Heart left ventricle (tissue), 16 donors: ENCODE data around the gene XRCC5. TPM values are rescaled to one million over a fixed set of nuclear protein-coding genes. Genes with fewer than 3 reads are reported as not detected.

Experiments used
- ATAC-seq, 4 donors: fragments of 200-7000 bp; cut with Tn5 transposase; one replicate each; pipeline ENCODE4 v1.9.1; 2020 to 2022; ENCODE audit warnings: moderate library complexity in 4 of 4, mild to moderate bottlenecking in 3 of 4, moderate number of reproducible peaks in 1 of 4
- DNase-seq, 5 donors: peaks; one replicate each; pipeline ENCODE4 v3.0.0-alpha.2; 2020
- H3K27ac ChIP-seq, 12 donors: fragments of 200-600 bp; sonication (generic) in 4 of 12; one replicate each; pipeline versions ENCODE4 v1.5.0 to v1.8.0; 2016 to 2022; ENCODE audit warnings: mild to moderate bottlenecking in 2 of 12
- H3K27me3 ChIP-seq, 9 donors: fragments of 200-600 bp; sonication (generic) in 2 of 9; one replicate each; pipeline versions ENCODE4 v1.5.1 to v1.8.0; 2016 to 2022; ENCODE audit warnings: mild to moderate bottlenecking in 3 of 9
- H3K36me3 ChIP-seq, 9 donors: fragments of 200-600 bp; sonication (generic) in 2 of 9; one replicate each; pipeline versions ENCODE4 v1.5.0 to v1.8.0; 2018 to 2022; ENCODE audit warnings: mild to moderate bottlenecking in 2 of 9
- H3K4me1 ChIP-seq, 12 donors: fragments of 200-600 bp; sonication (generic) in 4 of 12; one replicate each; pipeline versions ENCODE4 v1.5.0 to v1.8.0; 2016 to 2022; ENCODE audit warnings: mild to moderate bottlenecking in 3 of 12
- H3K4me3 ChIP-seq, 12 donors: fragments of 200-600 bp; sonication (generic) in 4 of 12; one replicate each; pipeline versions ENCODE4 v1.5.0 to v1.8.0; 2017 to 2022; ENCODE audit warnings: mild to moderate bottlenecking in 9 of 12, moderate library complexity in 4 of 12
- H3K9me3 ChIP-seq, 12 donors: fragments of 200-600 bp; sonication (generic) in 4 of 12; one replicate each; pipeline versions ENCODE4 v1.5.0 to v1.8.0; 2016 to 2022; ENCODE audit warnings: mild to moderate bottlenecking in 1 of 12
- POLR2A ChIP-seq, 2 donors: fragments of 450-650 bp; IDR thresholded peaks; one replicate each; pipeline ENCODE4 v1.6.1; 2017; ENCODE audit warnings: antibody characterized with exemption in 2 of 2, mild to moderate bottlenecking in 2 of 2, moderate library complexity in 2 of 2
- WGBS, 4 donors: extraction: QIAGEN DNeasy Blood & Tissue Kit in 2 of 4; methylation state at CpG; one replicate each; pipeline versions ENCODE4 v1.1.5 to v1.1.7; 2013 to 2018; 5-methylcytosine and 5-hydroxymethylcytosine counted together
- intact Hi-C, 10 donors: fragments of 100-400 bp; cut with DNase I; formaldehyde crosslinking; loops; one replicate each; pipeline versions ENCODE4 v1.11.1 to v1.14.2; 2022
- polyA plus RNA-seq, 2 donors: library from polyadenylated mRNA; stranded (reverse); fragments of 200-250 nt; gene quantifications; one replicate each; pipeline ENCODE4 v1.2.3, GENCODE V29; 2013
- total RNA-seq, 9 donors: library from RNA; depleted of rRNA in 2 of 9; stranded (reverse); fragments of >200 nt in 2 of 9; fragmentation: NEBNext Ultra II Directional in 3 of 9; extraction: Animal tissue kit (Norgen Biotek cat#: 25700) in 3 of 9; gene quantifications; one replicate each; pipeline versions ENCODE4 v1.1.0 to v1.2.4, GENCODE V29; 2016 to 2023
- TF ChIP-seq, protein P1 (sequence below), 12 donors: fragments of 200-600 bp; sonication (generic) in 4 of 12; IDR thresholded peaks; one replicate each; pipeline versions ENCODE4 v1.5.0 to v1.8.0; 2018 to 2022; ENCODE audit warnings: antibody characterized with exemption in 12 of 12, mild to moderate bottlenecking in 5 of 12
- donor health status: ischemic (EF 13 %, LVEDD 7.1; RV severe dilation, severe dysfunction).
- donor health status: healthy with polysubstance abuse.
- donor health status: DM: no; HTN: yes; CAD: no.
- donor health status: DM: no; HTN: no; CAD: no.
- donor health status: ischemic (EF 25% LVEDD 6.9; RV normal size, moderate dysfunction).
- donor health status: ischemic (EF 25% LVEDD 5.7; RV mildly dilated, moderate dysfunction).
- donor health status: healthy.
- donor health status: DM: yes; HTN: yes; CAD: no.
- donor health status: ischemic (EF 35%, LVEDD 5.7; RV mildly dilated, moderate dysfunction).
- donor health status: nonischemic (EF 11% LVEDD 7.7; RV severe dilation, severe dysfunction).
- donor health status: DM: yes; HTN: yes; CAD: no.
- donor health status: PGD.
- donor health status: ischemic (EF 29% LVEDD 5.4; RV normal size, mild dysfunction).
- donor health status: nonischemic (EF 23%, LVEDD 6.1; RV moderate dilation, normal function).

XRCC5 gene
- total and polyA plus RNA-seq, 11 donors, result 40.0 to 197 (median 126) TPM

DNA sequence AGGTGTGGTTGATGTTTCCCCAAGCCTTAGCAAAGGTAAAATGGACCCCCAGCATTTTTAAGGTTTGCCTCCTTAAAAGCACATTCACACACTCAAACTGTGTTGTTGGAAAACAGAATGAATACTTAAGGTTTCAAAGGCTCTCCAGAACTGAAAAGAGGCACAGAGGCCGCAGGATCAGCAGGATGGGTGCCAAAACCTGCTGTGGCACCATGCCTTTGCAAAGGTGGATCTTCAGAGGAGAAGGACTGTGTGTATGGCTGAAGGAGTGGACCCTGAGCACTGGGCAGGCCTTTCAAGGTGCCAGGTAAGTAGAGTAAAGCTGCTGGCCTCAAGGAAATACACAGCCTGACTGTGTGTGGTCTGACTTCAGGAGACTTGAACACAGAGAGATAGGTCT is 127.3 kb downstream of the XRCC5 start:
- no peak for TF ChIP-seq POLR2A (IDR thresholded peaks at IDR 0.05)
- TF ChIP-seq, protein P1, sequence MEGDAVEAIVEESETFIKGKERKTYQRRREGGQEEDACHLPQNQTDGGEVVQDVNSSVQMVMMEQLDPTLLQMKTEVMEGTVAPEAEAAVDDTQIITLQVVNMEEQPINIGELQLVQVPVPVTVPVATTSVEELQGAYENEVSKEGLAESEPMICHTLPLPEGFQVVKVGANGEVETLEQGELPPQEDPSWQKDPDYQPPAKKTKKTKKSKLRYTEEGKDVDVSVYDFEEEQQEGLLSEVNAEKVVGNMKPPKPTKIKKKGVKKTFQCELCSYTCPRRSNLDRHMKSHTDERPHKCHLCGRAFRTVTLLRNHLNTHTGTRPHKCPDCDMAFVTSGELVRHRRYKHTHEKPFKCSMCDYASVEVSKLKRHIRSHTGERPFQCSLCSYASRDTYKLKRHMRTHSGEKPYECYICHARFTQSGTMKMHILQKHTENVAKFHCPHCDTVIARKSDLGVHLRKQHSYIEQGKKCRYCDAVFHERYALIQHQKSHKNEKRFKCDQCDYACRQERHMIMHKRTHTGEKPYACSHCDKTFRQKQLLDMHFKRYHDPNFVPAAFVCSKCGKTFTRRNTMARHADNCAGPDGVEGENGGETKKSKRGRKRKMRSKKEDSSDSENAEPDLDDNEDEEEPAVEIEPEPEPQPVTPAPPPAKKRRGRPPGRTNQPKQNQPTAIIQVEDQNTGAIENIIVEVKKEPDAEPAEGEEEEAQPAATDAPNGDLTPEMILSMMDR (IDR thresholded peaks at IDR 0.05), result no peak
- no peak for DNase-seq
- intact Hi-C loops, result no loop called here
- ATAC-seq, result no peak
- H3K27ac ChIP-seq, result no peak overlapping the region
- no peaks in the 10 kb centered on the region for H3K36me3 ChIP-seq
- H3K4me1 ChIP-seq, result no peaks in the 10 kb centered on the region
- 0 to 93% (median 0%) methylated on average over 1 of the region's 1 CpG for WGBS, 4 donors
- no peak overlapping the region for H3K4me3 ChIP-seq
- H3K9me3 ChIP-seq, result peaks cover 0 to 24% (median 14%) of the 10 kb centered on the region in 12 donors
- no peaks in the 10 kb centered on the region for H3K27me3 ChIP-seq

DNA sequence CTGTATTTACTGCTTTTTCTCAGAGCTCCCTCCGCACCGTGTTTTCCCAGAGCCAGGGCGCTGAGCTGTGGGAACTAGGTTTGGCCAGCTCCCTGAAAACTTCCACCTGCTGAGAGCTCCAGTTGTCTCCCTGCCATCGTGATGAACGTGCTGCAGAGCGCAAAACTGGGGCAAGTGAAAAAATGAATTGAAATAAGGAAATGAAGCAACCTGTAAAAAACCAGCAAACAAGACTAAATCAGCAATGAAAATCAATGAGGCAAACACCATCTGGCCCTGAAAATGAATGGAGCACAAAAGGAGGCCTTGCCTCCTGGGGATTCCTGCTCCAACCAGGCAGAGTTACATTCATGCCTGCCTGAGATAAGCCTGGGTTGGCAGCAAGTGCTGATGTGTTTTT is 133.2 kb downstream of the XRCC5 start:
- ATAC-seq, result peak in 3 of 4 donors; percentile 24 to 49 (median 37)
- TF ChIP-seq POLR2A (IDR thresholded peaks at IDR 0.05), result no peak
- TF ChIP-seq, protein P1 (IDR thresholded peaks at IDR 0.05), result no peak
- no peaks in the 10 kb centered on the region for H3K27me3 ChIP-seq
- H3K36me3 ChIP-seq, result no peaks in the 10 kb centered on the region
- WGBS, 4 donors, result 59 to 66% (median 62%) methylated on average over 6 of the region's 6 CpGs
- no peaks in the 10 kb centered on the region for H3K4me1 ChIP-seq
- no peak overlapping the region for H3K4me3 ChIP-seq
- H3K9me3 ChIP-seq, result no peaks in the 10 kb centered on the region
- no peak overlapping the region for H3K27ac ChIP-seq
- DNase-seq, result peak in 1 of 5 donors; percentile 36
- intact Hi-C loops, result loop anchor here in 1 of 10 donors (10.0 kb wide), 1 partner anchor 152 kb away; no protein-coding TSS in a partner anchor

DNA sequence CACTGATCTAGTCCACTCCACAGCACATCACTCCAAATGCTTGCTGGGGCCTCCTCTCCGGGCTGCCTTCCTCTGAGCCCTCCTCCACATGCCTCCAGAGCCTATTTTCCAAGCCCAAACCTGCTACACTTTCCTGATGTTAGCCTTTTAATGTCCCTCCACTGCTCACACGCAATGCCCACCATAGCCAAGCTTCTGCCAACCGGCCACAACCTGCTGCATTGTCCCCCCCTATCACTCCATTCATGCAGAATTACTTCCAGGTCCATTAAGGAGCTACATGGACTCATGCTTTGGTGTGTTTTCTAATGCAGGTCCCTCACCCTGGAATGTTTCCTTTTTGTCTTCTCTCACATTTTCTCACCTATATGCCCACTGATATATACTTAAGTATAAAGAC is 133.9 kb downstream of the XRCC5 start:
- Histone ChIP-seq H3K27ac (no peak overlapping the region), H3K9me3 (no peaks in the 10 kb centered on the region), H3K36me3 (no peaks in the 10 kb centered on the region), H3K27me3 (no peaks in the 10 kb centered on the region), H3K4me1 (no peaks in the 10 kb centered on the region), H3K4me3 (no peak overlapping the region)
- no peak for DNase-seq
- no peak for TF ChIP-seq POLR2A (IDR thresholded peaks at IDR 0.05)
- TF ChIP-seq, protein P1 (IDR thresholded peaks at IDR 0.05), result no peak
- intact Hi-C loops, result loop anchor here in 1 of 10 donors (10.0 kb wide), 1 partner anchor 152 kb away; no protein-coding TSS in a partner anchor
- ATAC-seq, result no peak
- WGBS, 4 donors, result 87 to 90% (median 90%) methylated on average over 3 of the region's 3 CpGs

DNA sequence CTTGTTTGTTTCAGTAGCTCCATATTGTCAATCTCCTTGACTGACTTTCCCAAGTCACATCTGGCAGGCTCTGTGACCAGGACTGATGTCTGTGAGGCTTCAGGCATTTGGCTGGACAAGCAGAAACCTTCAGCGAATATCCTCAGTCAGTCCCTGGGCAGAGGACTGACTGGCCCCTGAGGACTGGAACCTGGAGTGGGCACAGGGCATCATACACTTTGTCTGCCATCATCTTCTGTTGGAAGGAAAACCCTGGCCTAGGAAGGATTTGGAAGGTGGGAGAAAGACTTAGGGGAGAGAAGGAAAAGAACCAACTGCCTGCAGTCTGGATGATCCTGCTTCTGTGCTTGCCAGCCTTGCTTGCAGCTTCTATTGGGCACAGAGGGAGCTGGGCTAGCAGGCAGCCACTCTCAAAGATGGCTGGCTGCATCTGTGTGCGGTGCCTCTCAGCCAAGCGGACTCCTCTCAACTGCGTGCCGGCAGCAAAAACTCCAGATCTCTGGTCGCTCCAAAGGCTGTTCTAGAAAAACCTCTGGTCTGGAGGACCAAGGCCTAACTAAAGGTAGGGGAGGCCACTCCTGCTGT is 136.3 kb downstream of the XRCC5 start:
- intact Hi-C loops, result loop anchor here in 1 of 10 donors (10.0 kb wide), 1 partner anchor 149 kb away; no protein-coding TSS in a partner anchor
- ATAC-seq (no peak), DNase-seq (no peak)
- Histone ChIP-seq H3K27ac (no peak overlapping the region), H3K9me3 (peaks cover 0 to 10% (median 2%) of the 10 kb centered on the region in 12 donors), H3K36me3 (no peaks in the 10 kb centered on the region), H3K27me3 (no peaks in the 10 kb centered on the region), H3K4me1 (no peaks in the 10 kb centered on the region), H3K4me3 (no peak overlapping the region)
- TF ChIP-seq, protein P1 (IDR thresholded peaks at IDR 0.05), result no peak
- no peak for TF ChIP-seq POLR2A (IDR thresholded peaks at IDR 0.05)
- WGBS, 4 donors, result 79 to 99% (median 85%) methylated on average over 6 of the region's 6 CpGs
